ENCODE results near the gene IL13. TPM values are rescaled to one million over a fixed set of nuclear protein-coding genes. Genes with fewer than 3 reads are reported as not detected.

IL13 gene
- polyA plus RNA-seq, 2 of the 4 experiments (the other 2 are of a cell fraction), result 0.13 TPM; not detected in 1

DNA sequence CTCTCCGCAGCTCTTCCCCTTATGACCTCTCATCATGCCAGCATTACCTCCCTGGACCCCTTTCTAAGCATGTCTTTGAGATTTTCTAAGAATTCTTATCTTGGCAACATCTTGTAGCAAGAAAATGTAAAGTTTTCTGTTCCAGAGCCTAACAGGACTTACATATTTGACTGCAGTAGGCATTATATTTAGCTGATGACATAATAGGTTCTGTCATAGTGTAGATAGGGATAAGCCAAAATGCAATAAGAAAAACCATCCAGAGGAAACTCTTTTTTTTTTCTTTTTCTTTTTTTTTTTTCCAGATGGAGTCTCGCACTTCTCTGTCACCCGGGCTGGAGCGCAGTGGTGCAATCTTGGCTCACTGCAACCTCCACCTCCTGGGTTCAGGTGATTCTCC lies 20.7 kb upstream of the IL13 start:
- no peak for ATAC-seq
- Histone ChIP-seq H3K4me1 (no peaks in the 10 kb centered on the region), H3K27ac (no peak overlapping the region), H3K9me3 (no peaks in the 10 kb centered on the region), H3K4me2 (no peak overlapping the region), H3K4me3 (no peak overlapping the region)
- TF ChIP-seq RAD21 (conservative IDR thresholded peaks at IDR 0.05 in 1 of 2, IDR thresholded peaks at IDR 0.05 in 1 of 2), result no peak
- no peak for TF ChIP-seq POLR2A (IDR thresholded peaks at IDR 0.05; ENCODE audit: low read length)
- no peak for TF ChIP-seq CBX8 (IDR thresholded peaks at IDR 0.05)
- TF ChIP-seq EP300 (IDR thresholded peaks at IDR 0.05), result no peak
- TF ChIP-seq, protein P1, sequence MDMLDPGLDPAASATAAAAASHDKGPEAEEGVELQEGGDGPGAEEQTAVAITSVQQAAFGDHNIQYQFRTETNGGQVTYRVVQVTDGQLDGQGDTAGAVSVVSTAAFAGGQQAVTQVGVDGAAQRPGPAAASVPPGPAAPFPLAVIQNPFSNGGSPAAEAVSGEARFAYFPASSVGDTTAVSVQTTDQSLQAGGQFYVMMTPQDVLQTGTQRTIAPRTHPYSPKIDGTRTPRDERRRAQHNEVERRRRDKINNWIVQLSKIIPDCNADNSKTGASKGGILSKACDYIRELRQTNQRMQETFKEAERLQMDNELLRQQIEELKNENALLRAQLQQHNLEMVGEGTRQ (IDR thresholded peaks at IDR 0.05), result no peak
- no peak for TF ChIP-seq BHLHE40 (IDR thresholded peaks at IDR 0.05; ENCODE audit: low read depth, low read length)
- no peak for TF ChIP-seq ZSCAN20 (CRISPR knock-in tag; IDR thresholded peaks at IDR 0.05)
- TF ChIP-seq CHD2 (IDR thresholded peaks at IDR 0.05; ENCODE audit: low read length, partially characterized antibody), result no peak
- TF ChIP-seq, protein P2, sequence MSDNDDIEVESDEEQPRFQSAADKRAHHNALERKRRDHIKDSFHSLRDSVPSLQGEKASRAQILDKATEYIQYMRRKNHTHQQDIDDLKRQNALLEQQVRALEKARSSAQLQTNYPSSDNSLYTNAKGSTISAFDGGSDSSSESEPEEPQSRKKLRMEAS (IDR thresholded peaks at IDR 0.05), result no peak
- no peak for TF ChIP-seq EHF (CRISPR knock-in tag; IDR thresholded peaks at IDR 0.05)
- TF ChIP-seq HOXB5 (CRISPR knock-in tag; IDR thresholded peaks at IDR 0.05), result no peak
- DNase-seq (ENCODE audit: low read depth in 1 of 2, low spot score in 1 of 2), result no peak
- FAIRE-seq, result no peak
- ChIA-PET POLR2A (no interaction called here), CTCF (interaction anchor here (0.8 to 2.0 kb wide), 3 partner anchors 110 to 183 kb away, joined by 3 to 7 read pairs (median 3); no protein-coding TSS in a partner anchor)
- 94% methylated on average over 4 of the region's 4 CpGs for WGBS (ENCODE audit: missing lambda C conversion rate)

DNA sequence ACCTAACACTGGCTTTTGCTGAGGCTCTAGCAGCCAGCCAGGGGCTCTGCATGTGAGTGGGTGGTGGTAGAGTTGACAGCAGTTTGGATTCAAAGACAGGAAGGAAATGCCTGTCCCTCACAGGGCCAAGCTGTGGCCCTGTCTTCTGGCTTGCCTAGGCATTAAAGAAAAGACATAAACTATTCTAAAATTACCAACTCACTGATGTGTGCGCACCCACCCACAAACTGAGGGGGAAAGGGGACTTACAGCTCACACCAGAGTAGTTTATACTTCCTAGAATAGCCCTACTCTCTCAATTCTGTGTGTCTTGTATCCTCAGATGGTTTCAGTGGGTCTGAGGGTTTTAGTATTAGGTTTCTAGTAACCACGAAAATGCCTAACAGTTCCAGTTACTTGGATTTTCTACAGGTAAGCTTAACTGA lies 18.3 kb upstream of the IL13 start:
- 81% methylated on average over 2 of the region's 2 CpGs for WGBS (ENCODE audit: missing lambda C conversion rate)
- Histone ChIP-seq H3K27ac (no peak overlapping the region), H3K4me3 (no peak overlapping the region), H3K4me2 (no peak overlapping the region), H3K4me1 (no peaks in the 10 kb centered on the region), H3K9me3 (no peaks in the 10 kb centered on the region)
- FAIRE-seq, result no peak
- ChIA-PET POLR2A (no interaction called here), CTCF (interaction anchor here (0.7 to 1.2 kb wide), 3 partner anchors 14 to 77 kb away, joined by 3 read pairs; no protein-coding TSS in a partner anchor)
- no peak for DNase-seq (ENCODE audit: low read depth in 1 of 2, low spot score in 1 of 2)
- TF ChIP-seq POLR2AphosphoS2 (conservative IDR thresholded peaks at IDR 0.05; ENCODE audit: low read length), result no peak
- TF ChIP-seq, protein P3, sequence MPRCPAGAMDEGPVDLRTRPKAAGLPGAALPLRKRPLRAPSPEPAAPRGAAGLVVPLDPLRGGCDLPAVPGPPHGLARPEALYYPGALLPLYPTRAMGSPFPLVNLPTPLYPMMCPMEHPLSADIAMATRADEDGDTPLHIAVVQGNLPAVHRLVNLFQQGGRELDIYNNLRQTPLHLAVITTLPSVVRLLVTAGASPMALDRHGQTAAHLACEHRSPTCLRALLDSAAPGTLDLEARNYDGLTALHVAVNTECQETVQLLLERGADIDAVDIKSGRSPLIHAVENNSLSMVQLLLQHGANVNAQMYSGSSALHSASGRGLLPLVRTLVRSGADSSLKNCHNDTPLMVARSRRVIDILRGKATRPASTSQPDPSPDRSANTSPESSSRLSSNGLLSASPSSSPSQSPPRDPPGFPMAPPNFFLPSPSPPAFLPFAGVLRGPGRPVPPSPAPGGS (IDR thresholded peaks at IDR 0.05), result no peak
- no peak for TF ChIP-seq KDM1A (IDR thresholded peaks at IDR 0.05; ENCODE audit: low read depth)
- no peak for TF ChIP-seq HDAC2 (IDR thresholded peaks at IDR 0.05)
- TF ChIP-seq, protein P4, sequence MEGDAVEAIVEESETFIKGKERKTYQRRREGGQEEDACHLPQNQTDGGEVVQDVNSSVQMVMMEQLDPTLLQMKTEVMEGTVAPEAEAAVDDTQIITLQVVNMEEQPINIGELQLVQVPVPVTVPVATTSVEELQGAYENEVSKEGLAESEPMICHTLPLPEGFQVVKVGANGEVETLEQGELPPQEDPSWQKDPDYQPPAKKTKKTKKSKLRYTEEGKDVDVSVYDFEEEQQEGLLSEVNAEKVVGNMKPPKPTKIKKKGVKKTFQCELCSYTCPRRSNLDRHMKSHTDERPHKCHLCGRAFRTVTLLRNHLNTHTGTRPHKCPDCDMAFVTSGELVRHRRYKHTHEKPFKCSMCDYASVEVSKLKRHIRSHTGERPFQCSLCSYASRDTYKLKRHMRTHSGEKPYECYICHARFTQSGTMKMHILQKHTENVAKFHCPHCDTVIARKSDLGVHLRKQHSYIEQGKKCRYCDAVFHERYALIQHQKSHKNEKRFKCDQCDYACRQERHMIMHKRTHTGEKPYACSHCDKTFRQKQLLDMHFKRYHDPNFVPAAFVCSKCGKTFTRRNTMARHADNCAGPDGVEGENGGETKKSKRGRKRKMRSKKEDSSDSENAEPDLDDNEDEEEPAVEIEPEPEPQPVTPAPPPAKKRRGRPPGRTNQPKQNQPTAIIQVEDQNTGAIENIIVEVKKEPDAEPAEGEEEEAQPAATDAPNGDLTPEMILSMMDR (IDR thresholded peaks at IDR 0.05), result no peak
- no peak for TF ChIP-seq PHF8 (IDR thresholded peaks at IDR 0.05; ENCODE audit: borderline replicate concordance, low read depth)
- ATAC-seq, result no peak

DNA sequence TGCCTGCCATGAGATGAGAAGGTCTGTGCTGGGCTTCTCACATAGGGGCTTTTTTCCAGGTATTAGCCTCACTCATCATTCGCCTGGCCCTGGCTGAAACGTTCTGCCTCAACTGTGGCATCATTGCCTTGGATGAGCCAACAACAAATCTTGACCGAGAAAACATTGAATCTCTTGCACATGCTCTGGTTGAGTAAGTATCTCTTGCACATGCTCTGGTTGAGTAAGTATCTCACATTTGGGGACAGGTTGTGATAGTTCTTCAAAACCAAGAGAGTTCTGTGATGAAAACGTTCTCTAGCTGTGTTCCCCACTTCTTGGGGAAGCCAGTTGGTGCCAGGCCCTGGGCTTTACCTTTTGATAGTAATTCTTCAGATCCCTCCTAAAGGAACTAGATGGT lies 17.4 kb upstream of the IL13 start:
- ATAC-seq, result no peak
- H3K4me1 ChIP-seq, result no peaks in the 10 kb centered on the region
- ChIA-PET POLR2A (no interaction called here), CTCF (interaction anchor here (1.2 to 2.2 kb wide), 3 partner anchors 10 to 115 kb away, joined by 3 to 5 read pairs (median 3); no protein-coding TSS in a partner anchor)
- no peak overlapping the region for H3K27ac ChIP-seq
- no peak for DNase-seq (ENCODE audit: low read depth in 1 of 2, low spot score in 1 of 2)
- no peak overlapping the region for H3K4me2 ChIP-seq
- H3K9me3 ChIP-seq, result no peaks in the 10 kb centered on the region
- no peak for FAIRE-seq
- H3K4me3 ChIP-seq, result no peak overlapping the region
- WGBS (ENCODE audit: missing lambda C conversion rate), result 83% methylated on average over 4 of the region's 4 CpGs
- TF ChIP-seq RCOR1 (IDR thresholded peaks at IDR 0.05; ENCODE audit: low read depth, low read length), result no peak
- TF ChIP-seq, protein P2 (IDR thresholded peaks at IDR 0.05), result no peak
- TF ChIP-seq NFE2L2 (conservative IDR thresholded peaks at IDR 0.05; ENCODE audit: low read length), result no peak
- no peak for TF ChIP-seq HEYL (CRISPR knock-in tag; IDR thresholded peaks at IDR 0.05)
- no peak for TF ChIP-seq CBX2 (IDR thresholded peaks at IDR 0.05; ENCODE audit: borderline replicate concordance, low read depth)
- TF ChIP-seq EHMT2 (IDR thresholded peaks at IDR 0.05; ENCODE audit: low read depth), result no peak
- no peak for TF ChIP-seq FOSB (CRISPR knock-in tag; IDR thresholded peaks at IDR 0.05)
- no peak for TF ChIP-seq HOXB13 (CRISPR knock-in tag; IDR thresholded peaks at IDR 0.05; ENCODE audit: low read depth)
- TF ChIP-seq BHLHE40 (IDR thresholded peaks at IDR 0.05; ENCODE audit: low read depth, low read length), result no peak

Measured in A549 (cell line).